ENCODE data around the gene BICDL1. TPM values are rescaled to one million over a fixed set of nuclear protein-coding genes. Genes with fewer than 3 reads are reported as not detected.

The BICDL1 gene
- total RNA-seq, 3 donors from 2014 or later = 6.7 to 10.6 (median 6.8) TPM

- Histone ChIP-seq H3K4me1 (ENCODE audit: low read depth) (no peaks in the 10 kb centered on the region), H3K36me3 (ENCODE audit: low read depth) (no peaks in the 10 kb centered on the region), H3K9me3 (no peaks in the 10 kb centered on the region), H3K4me3 (no peak overlapping the region)
- no peak for TF ChIP-seq CTCF (IDR thresholded peaks at IDR 0.05)
- ATAC-seq (no peak), DNase-seq (no peak)
- intact Hi-C loops (cut with DNase I, micrococcal nuclease) = no loop called here
These were observed 39.4 kb upstream of the BICDL1 start for GRCh38 chr12:119949594-119949993.

GRCh38 chr12:119956047-119956446 lies 33.0 kb upstream of the BICDL1 start:
- intact Hi-C loops (cut with DNase I, micrococcal nuclease) = no loop called here
- no peak for ATAC-seq
- H3K4me3 ChIP-seq = no peak overlapping the region
- H3K36me3 ChIP-seq (ENCODE audit: low read depth) = no peaks in the 10 kb centered on the region
- H3K9me3 ChIP-seq = peaks cover 24% of the 10 kb centered on the region
- TF ChIP-seq CTCF (IDR thresholded peaks at IDR 0.05) = no peak
- no peak for DNase-seq
- H3K4me1 ChIP-seq (ENCODE audit: low read depth) = no peaks in the 10 kb centered on the region

- DNase-seq = no peak
These were observed 31.9 kb upstream of the BICDL1 start for GRCh38 chr12:119957135-119957534.

GRCh38 chr12:119959435-119959834 lies 29.6 kb upstream of the BICDL1 start:
- no peak for TF ChIP-seq CTCF (IDR thresholded peaks at IDR 0.05)
- intact Hi-C loops (cut with DNase I, micrococcal nuclease) = no loop called here

More at GRCh38 chr12:119957135-119957534, 31.9 kb upstream of the BICDL1 start:
- intact Hi-C loops (cut with DNase I, micrococcal nuclease) = no loop called here
- H3K4me1 ChIP-seq (ENCODE audit: low read depth) = no peaks in the 10 kb centered on the region
- ATAC-seq = no peak
- H3K36me3 ChIP-seq (ENCODE audit: low read depth) = no peaks in the 10 kb centered on the region
- H3K4me3 ChIP-seq = no peak overlapping the region
- H3K9me3 ChIP-seq = peaks cover 24% of the 10 kb centered on the region
- no peak for TF ChIP-seq CTCF (IDR thresholded peaks at IDR 0.05)

GRCh38 chr12:119964123-119964522 lies 24.9 kb upstream of the BICDL1 start:
- DNase-seq (no peak), ATAC-seq (no peak)
- H3K4me1 ChIP-seq (ENCODE audit: low read depth) = no peaks in the 10 kb centered on the region
- no peak for TF ChIP-seq CTCF (IDR thresholded peaks at IDR 0.05)
- no peaks in the 10 kb centered on the region for H3K36me3 ChIP-seq (ENCODE audit: low read depth)
- intact Hi-C loops (cut with DNase I, micrococcal nuclease) = no loop called here
- no peak overlapping the region for H3K4me3 ChIP-seq
- no peaks in the 10 kb centered on the region for H3K9me3 ChIP-seq

More at GRCh38 chr12:119959435-119959834, 29.6 kb upstream of the BICDL1 start:
- H3K4me3 ChIP-seq = no peak overlapping the region
- ATAC-seq (no peak), DNase-seq (no peak)
- peaks cover 24% of the 10 kb centered on the region for H3K9me3 ChIP-seq
- no peaks in the 10 kb centered on the region for H3K4me1 ChIP-seq (ENCODE audit: low read depth)
- no peaks in the 10 kb centered on the region for H3K36me3 ChIP-seq (ENCODE audit: low read depth)

GRCh38 chr12:119964929-119965328 lies 24.1 kb upstream of the BICDL1 start:
- DNase-seq (no peak), ATAC-seq (no peak)
- intact Hi-C loops (cut with DNase I, micrococcal nuclease) = no loop called here
- H3K4me1 ChIP-seq (ENCODE audit: low read depth) = no peaks in the 10 kb centered on the region
- no peak overlapping the region for H3K4me3 ChIP-seq
- no peak for TF ChIP-seq CTCF (IDR thresholded peaks at IDR 0.05)
- no peaks in the 10 kb centered on the region for H3K9me3 ChIP-seq
- no peaks in the 10 kb centered on the region for H3K36me3 ChIP-seq (ENCODE audit: low read depth)

All from mucosa of descending colon (tissue), 3 donors.